Inflammatory macrophage treated with lipopolysaccharide for 4 hours (primary cell): ENCODE data around the gene GOLGB1.
"Not testable (repeated sequence)": the region's sequence is repeated elsewhere in the genome, so short reads cannot be mapped to it uniquely, and the experiment has no call there.

Experiments
- DNase-seq: peaks from one replicate; pipeline ENCODE4 v3.0.0-alpha.2; 2020

GOLGB1 gene, protein sequence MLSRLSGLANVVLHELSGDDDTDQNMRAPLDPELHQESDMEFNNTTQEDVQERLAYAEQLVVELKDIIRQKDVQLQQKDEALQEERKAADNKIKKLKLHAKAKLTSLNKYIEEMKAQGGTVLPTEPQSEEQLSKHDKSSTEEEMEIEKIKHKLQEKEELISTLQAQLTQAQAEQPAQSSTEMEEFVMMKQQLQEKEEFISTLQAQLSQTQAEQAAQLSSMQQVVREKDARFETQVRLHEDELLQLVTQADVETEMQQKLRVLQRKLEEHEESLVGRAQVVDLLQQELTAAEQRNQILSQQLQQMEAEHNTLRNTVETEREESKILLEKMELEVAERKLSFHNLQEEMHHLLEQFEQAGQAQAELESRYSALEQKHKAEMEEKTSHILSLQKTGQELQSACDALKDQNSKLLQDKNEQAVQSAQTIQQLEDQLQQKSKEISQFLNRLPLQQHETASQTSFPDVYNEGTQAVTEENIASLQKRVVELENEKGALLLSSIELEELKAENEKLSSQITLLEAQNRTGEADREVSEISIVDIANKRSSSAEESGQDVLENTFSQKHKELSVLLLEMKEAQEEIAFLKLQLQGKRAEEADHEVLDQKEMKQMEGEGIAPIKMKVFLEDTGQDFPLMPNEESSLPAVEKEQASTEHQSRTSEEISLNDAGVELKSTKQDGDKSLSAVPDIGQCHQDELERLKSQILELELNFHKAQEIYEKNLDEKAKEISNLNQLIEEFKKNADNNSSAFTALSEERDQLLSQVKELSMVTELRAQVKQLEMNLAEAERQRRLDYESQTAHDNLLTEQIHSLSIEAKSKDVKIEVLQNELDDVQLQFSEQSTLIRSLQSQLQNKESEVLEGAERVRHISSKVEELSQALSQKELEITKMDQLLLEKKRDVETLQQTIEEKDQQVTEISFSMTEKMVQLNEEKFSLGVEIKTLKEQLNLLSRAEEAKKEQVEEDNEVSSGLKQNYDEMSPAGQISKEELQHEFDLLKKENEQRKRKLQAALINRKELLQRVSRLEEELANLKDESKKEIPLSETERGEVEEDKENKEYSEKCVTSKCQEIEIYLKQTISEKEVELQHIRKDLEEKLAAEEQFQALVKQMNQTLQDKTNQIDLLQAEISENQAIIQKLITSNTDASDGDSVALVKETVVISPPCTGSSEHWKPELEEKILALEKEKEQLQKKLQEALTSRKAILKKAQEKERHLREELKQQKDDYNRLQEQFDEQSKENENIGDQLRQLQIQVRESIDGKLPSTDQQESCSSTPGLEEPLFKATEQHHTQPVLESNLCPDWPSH (N-terminal part only)

DNA sequence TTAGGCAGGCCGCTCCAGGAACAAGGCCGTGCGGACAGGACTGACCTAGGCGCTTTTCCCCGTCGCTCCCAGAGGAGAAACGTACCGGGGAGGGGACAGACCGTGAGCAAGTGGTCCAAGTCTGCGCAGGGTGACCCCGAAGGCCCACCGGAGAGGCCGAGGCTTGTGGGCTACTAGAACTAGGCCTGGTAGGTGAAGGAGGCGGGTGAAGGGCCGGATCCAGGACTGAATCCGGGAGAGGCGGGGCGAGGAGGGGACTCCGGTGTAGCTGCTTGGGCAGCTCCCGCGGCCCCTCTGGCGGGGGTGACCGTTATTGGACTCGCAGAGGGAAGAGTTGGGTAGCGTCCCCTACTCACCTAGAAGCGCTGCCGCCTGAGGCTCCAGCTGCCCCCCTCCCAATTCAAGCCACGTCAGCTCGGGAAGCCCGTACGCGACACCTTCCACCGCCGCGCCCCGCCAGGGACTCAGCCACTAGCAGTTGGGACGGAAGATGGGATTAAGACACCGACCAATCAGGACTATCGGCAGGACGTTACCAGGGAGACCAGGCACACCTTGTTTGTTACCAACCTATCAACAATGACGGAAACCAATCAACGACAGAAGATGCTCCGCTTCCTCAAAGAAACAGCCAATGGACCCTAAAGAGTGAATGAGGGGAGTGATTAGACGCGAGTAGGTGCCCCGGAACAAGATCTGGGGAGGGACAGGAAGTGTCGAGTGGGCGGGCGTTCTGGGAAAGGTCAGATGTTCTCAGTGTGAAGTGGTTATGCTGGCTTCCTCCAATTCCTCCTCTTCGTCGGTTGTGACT, at the start of gene GOLGB1:
Gene GOLGB1, minus strand, starts transcription at position 466 of the 811 bp plus-strand sequence. CDS start 18,770 bp downstream, outside the sequence.
- peak; percentile 100 for DNase-seq

DNA sequence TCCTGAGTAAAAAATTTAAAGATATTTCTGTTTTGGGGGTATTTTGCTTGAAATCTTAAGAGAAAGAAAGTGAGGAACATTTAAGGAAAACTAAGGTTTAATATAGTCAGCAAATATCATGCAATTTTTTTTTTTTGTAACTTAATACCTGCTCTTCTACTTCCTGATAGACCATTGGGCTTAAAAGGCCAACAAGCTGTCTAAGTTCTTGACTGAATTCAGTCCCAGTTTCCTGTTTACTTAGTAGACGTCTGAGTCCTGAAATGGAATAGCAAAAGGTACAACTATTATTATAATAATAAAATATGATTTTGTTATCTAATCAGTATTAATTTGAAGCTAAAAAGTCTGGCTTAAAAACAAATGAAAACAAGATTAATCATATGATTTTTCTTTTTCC, 47.4 kb upstream of the GOLGB1 start:
- DNase-seq = no peak

DNA sequence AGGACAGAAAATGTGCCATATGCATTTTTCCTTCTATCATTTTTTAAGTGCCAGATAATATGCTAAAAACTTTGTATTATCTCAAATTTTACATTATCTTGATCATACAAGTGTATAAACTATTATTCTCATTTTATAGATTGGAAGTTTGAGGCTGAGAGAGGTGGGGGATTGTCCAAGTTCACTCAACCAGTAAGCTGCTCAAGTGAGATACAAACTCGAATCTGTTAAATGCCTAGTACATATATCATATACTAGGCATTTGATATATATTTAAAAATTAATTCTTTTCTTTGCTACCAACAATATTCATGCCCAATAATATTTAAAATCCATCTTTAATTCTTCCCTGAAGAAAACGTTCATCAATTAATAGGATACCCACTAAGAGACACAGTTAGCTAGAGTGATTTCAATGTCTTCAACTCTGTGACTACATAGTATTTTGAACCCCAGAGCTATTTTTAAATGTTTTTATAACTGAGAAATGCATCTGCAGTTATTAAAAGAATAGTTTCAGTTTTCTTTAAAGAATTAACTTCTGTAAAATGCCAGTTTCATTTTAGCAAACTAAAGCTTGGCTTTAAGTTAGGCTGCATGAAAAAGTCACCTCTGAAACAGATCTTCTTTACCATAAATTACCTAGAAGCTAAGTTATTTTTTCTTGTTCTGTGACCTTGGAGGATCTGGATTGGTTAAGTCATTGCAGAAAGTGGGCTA, 44.9 kb upstream of the GOLGB1 start:
- DNase-seq = no peak

DNA sequence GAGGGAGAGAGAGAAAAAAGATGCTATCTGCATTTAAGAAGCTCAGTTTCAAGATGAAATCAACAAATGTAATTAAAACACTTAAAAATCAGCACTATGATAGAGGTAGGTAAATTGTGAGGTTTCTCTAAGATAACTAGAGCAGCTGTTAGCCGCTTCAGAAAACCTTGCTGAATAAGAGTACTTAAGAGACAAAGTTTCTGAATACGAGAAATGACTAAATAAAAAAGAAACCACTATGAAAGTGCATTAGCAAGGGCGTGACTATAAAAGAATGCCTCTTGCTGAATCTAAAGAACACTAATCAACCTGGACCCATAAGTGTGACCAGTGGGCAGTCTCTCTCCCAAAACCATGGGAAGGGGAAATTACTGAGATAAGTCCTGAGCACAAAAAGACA, 43.5 kb upstream of the GOLGB1 start:
- no peak for DNase-seq

DNA sequence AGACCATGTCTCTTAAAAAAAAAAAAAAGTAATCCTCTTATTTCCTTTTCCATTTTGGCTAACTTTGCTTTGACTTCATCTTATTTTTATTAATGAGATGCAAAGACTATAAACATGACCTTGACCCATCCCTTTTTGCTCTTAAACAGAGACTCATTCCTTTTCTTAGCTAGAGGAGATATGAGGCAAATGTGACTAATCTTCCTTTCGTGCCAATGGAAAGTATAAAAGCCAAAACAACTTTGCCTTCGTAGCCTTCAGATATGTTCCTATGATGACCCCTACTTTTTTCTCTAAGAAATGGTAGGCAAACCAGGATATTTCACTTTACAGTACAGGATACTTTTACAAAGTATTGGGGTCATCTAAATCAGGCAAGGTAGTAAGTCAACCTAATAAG, 36.9 kb upstream of the GOLGB1 start:
- DNase-seq = no peak

DNA sequence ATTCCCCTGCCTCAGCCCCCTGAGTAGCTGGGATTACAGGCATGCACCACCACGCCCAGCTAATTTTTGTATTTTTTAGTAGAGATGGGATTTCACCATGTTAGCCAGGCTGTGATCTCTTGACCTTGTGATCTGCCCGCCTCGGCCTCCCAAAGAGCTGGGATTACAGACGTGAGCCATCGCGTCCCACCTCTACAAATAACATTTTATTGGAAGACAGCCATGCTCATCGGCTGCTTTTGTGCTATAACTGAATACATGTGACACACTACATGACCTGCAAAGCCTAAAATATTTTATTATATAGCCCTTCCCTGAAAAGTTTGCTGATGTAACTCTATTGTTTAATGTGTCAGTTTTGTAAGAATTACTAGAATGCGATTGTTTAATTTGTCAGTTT, 33.2 kb upstream of the GOLGB1 start:
- not testable (repeated sequence) for DNase-seq

DNA sequence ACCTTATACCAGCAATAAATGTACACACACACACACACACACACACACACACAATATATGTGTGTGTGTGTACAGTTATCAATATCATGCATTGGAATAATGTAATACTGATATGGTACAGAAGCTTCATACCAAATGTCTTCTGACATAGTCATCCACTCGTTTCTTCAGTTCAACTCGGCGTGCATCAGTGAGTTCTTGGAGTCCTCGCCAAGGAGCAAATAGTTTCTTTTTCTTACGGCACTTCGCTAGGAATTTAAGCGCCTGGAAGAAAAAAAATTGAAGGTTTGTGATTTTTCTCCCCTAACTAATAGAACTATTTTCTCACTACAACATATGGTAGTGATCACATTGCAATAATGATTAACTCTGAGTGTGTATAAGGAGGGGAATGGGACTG, 32.1 kb upstream of the GOLGB1 start:
- no peak for DNase-seq

DNA sequence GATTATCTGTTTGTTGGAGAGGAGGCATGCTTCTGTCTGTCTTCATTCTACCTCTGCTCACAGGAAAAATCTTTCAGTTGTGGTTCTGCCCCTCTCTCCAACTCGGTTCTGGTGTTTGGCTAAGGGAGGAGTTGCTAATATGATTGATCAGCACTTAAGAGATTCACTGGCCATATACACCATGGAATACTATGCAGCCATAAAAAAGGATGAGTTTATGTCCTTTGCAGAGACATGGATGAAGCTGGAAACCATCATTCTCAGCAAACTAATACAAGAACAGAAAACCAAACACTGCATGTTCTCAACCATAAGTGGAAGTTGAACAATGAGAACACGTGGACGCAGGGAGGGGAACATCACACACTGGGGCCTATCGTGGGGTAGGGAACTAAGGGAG, 25.6 kb upstream of the GOLGB1 start:
- not testable (repeated sequence) for DNase-seq

DNA sequence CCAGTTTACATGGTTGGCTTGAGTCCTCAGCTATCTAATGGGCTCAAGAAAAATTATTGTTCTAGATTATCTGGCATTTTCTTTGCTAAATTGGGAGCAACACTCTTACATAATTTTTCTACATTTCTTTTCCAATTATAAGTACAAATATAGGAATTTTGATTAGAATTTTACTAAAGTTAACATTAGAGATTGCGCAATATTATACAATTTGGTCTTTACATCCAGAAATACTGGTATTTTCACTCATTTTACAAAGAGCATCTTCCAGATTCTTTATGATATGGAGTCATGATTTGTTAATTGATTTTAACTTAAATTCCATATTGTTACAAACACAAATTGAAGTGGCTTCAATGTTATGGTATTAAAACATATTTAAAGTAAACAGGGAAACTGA, 19.7 kb upstream of the GOLGB1 start:
- DNase-seq = no peak

DNA sequence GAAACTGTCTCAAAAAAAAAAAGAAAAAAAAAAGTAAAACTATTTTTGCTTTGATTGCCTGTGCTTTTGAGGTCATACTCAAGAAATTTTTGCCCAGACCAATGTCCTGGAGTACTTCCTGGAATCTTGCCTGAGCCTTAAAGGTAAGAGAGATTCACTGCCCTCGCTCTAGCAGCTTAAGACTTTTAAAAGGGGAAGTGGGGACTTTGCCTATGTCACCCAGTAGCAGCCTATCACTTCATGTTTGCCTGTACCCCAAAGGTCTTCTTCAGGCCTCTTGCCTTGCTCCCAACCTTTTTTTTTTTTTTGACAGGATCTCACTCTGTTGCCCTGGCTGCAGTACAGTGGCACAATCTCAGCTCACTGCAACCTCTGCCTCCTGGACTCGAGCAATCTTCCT, 18.9 kb upstream of the GOLGB1 start:
- DNase-seq = no peak

DNA sequence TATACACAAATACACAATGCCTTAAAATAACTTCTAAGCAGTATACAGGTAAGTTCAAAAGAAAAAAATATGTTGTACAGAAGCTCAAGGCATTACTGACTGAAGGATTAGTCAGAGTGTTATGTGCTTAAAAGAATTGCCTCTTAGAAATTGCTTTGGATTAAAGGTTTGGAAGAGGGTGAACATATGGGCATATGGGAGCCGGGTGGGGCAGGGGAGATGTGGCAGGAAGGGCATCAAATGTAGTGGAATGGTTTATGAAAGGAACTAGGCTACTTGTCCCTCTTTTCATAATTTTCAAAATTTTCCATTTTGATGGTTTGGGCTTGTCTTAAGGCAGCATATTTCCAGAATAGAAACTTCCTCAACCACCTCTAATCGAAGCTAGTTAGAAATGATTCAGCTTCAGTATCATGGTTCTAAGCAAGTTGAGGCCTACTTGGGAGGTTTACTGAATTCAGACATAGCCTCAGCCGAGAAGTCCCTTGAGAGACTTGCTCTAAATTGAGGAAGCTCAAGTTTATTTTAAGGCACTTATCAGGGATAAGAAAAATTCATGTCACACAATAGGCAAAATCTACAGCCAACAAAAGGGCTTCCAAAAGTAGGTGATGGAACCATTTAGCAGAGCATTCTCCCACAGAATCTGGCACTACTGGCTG, 10.1 kb upstream of the GOLGB1 start:
- DNase-seq = no peak

DNA sequence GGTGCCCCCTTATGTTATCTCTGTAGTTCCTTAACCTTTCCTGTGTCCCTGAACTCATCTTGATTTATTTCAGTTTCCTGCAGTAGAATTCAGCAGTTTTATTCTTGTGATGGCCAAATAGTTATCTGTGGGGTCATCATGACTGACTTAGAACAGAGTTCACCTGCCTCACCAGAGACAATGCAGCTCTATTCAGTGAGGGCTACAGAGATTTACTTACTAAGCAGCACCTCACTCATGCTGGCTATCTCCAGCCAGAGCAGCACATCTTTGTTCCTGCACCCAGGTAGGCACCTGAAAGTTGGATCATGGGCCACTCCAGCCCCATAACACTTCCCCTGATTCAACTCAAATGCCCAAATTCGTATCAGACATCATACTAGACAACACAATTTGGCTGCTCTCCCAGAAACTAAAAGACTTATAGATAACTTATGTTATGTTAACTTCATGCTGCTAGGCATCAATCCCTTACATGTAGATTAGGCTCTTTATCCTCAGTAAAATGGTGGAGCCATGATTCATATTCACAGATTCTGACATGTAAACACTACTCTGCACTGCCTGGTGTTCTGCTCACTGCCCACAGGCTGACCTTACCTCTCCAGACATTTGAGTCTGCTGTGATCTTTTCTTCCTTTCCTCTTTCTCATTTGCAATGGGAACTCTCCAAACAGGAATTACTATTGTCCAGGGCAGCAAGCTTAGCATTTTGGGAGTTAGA, 9.3 kb upstream of the GOLGB1 start:
- no peak for DNase-seq

DNA sequence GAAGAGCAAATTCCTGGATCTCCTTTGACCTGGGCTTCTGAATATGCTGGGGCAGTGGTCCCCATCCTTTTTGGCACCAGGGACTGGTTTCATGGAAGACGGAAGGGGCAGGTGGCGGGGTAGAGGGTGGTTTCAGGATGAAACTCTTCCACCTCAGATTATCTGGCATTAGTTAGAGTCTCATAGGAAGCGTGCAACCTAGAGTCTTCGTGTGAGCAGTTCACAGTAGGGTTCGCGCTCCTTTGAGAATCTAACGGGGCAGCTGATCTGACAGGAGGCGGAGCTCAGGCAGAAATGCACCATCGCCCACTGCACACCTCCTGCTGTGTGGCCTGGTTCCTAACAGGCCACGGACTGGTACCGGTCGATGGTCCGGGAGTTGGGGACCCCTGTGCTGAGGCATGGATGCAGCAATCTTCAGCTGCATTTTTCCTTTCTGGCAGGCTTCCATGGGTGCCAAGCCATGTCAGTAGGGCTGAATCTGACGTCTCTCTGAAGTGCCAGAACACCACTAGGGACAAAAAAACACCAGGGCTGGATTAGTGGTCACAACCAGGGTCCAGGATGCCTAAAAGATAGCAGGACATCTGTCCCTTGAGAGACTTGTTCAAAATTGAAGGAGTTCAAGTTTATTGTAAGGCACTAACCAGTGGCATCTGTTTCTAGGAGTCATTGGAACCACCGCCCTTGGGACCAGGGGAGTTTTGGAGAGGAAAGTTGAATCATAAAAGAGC, 8.4 kb upstream of the GOLGB1 start:
- no peak for DNase-seq

DNA sequence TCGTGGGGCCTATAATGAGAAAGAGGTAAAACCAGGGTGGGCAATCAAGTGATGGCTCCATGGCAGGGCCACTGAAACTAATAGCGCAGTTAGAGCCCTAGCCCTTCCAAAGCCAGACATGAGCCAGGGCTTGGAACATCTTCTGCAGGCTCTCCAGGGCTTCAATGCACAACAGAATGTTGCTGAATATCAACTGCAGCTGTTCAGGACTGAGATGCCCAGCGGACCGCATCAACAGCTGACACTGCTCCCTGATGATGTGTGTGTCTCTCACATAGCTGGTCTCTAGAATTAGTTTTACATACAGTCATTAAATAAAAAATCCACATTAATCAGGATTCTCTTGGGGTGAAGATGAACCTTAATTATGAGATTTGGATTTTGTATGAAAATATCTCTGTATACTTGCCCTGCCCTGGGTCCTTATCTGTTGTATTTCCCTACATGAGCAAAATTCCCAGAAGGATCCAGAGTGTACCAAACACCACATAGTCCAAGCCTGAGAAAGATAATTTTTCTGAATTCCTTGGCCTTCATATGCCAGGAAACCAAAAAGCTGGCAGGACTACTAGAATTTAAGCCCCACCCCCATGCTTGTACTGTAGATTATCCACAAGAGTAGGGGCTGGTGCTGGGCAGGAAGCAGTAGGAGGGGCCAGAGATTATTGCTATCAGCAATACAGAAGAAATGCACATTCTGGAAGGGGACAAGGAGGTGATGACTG, 7.7 kb upstream of the GOLGB1 start:
- DNase-seq = no peak

DNA sequence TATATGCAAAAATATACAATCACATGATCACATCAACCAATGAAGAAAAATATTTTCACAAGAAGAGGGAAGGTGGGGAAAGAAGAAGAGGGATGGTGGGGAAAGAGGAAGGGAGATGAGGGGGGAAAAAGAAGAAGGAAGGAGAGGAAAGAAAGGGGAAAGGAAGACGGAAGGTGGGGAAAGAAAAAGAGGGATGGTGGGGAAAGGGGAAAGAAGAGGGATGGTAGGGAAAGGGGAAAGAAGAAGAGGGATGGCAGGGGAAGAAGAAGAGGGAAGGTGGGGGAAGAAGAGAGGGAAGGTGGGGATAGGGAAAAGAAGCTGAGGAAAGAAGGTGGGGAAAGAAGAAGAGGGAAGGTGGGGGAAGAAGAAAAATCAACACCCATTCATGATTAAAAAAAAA, 3.2 kb upstream of the GOLGB1 start:
- DNase-seq = no peak

DNA sequence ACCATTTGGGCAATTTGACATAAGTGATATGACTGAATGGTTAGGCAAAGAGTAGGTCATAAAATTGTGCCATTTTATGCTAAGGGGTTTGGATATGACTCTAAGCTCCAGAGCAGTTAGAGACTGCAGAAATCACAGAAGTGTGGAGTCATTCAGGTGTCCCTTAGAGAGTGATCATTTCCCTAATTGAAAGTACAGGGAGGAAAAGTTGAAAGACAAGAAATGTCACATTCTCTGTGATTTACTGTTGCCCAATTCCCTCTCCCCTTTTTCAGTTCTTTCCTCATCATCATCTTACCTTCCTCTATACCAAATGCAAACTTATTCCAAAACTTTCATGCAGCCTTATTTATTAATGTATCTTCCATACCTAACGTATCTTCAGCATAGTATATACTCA, 2.7 kb upstream of the GOLGB1 start:
- DNase-seq = no peak

DNA sequence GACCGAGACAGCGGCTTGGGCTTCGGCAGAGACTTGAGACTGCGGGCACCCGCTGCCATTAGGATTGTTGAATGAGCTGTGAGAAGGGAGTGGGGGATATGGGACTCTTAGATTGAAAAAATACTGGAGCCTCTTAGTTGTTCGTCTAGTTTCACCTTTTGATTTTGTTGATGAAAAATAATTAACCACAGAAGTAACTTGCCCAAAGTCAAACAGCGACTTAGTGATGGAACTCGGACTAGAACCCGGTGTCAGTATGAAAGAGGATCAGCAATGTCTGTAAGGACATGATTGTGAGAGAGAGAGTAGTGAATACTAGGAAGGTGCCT, 510 bp upstream of the GOLGB1 start:
- no peak for DNase-seq

DNA sequence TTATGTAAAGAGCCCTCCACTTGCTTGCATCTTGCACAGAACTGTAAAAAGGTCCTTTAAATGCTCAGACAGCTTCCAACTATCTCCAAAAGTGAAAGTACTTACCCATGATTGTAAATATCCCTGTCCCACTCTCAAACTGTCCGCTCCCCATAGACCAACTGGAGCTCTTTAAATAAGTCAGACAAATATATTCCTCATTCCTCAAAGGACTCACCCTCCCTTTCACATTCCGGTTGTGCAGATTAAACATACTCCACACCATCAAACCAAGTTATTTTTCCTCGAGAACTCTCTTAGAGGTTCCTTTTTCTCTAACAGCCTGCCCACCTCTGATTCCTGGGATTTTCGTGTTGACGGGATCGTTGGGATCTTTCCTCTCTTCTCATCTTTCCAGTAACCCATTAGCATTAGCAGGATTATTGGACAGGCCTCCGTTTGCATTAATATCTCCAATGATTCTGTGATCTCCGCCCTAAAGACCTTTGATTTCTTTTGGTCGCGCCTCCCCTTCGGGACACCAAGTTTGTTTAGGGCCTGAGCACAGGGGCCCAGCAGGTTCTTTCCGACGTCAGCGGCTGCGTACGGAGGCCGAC, 763 bp downstream of the GOLGB1 start:
- DNase-seq = peak; percentile 50

DNA sequence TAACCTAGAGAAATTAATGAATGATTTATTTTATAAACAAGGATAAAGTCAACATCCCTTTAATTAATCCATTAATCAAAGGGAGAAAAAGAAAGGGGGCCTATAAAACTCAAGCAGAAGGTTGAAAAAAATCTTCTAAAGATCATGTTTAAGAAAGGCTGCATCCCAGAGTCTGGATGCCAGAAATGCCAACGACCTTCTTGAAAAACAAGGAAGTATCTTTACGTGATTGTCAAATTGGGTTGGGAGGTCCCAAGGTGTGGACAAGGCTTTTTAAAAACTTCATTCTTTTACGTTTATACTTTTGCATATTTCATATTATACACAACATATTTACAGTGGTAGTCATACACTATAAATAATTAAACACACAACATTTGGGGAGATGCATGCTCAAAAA, 1.6 kb downstream of the GOLGB1 start:
- no peak for DNase-seq
